Measurements from ENCODE around the gene SUPT7L.
"Not testable (repeated sequence)": the region's sequence is repeated elsewhere in the genome, so short reads cannot be mapped to it uniquely, and the experiment has no call there.

Gene SUPT7L

GRCh38 chr2:27683390-27684071 lies 20.1 kb upstream of the SUPT7L start:
- peak; percentile 84 to 94 for DNase-seq

- DNase-seq, result not testable (repeated sequence)
These were observed 18.9 kb upstream of the SUPT7L start for GRCh38 chr2:27682334-27682771.

GRCh38 chr2:27681841-27682240 lies 18.4 kb upstream of the SUPT7L start:
- DNase-seq, result no peak

- DNase-seq, result no peak
These were observed 17.2 kb upstream of the SUPT7L start for GRCh38 chr2:27680571-27680970.

GRCh38 chr2:27672723-27673486 lies 9.5 kb upstream of the SUPT7L start:
- DNase-seq, result no peak

- no peak for DNase-seq
These were observed 7.8 kb upstream of the SUPT7L start for GRCh38 chr2:27671235-27671634.

- DNase-seq, result no peak
These were observed 4.0 kb upstream of the SUPT7L start for GRCh38 chr2:27667446-27667845.

GRCh38 chr2:27664622-27665363 lies 1.4 kb upstream of the SUPT7L start:
- no peak for DNase-seq

- no peak for DNase-seq
These were observed 750 bp upstream of the SUPT7L start for GRCh38 chr2:27664154-27664574.

GRCh38 chr2:27661371-27661770 lies 2.0 kb downstream of the SUPT7L start:
- DNase-seq, result no peak

GRCh38 chr2:27655155-27655951 lies 8.1 kb downstream of the SUPT7L start:
- no peak for DNase-seq

GRCh38 chr2:27653397-27653796 lies 10.0 kb downstream of the SUPT7L start:
- DNase-seq, result no peak

- no peak for DNase-seq
These were observed 10.6 kb downstream of the SUPT7L start for GRCh38 chr2:27652790-27653189.

- DNase-seq, result no peak
These were observed 11.1 kb downstream of the SUPT7L start for GRCh38 chr2:27652341-27652740.

- DNase-seq, result no peak
These were observed 12.4 kb downstream of the SUPT7L start for GRCh38 chr2:27651056-27651455.

GRCh38 chr2:27647737-27648136 lies 15.7 kb downstream of the SUPT7L start:
- DNase-seq, result no peak

GRCh38 chr2:27647289-27647688 lies 16.1 kb downstream of the SUPT7L start:
- DNase-seq, result no peak

GRCh38 chr2:27645197-27645596 lies 18.2 kb downstream of the SUPT7L start:
- no peak for DNase-seq

GRCh38 chr2:27640722-27641245 lies 22.6 kb downstream of the SUPT7L start:
- DNase-seq, result no peak

GRCh38 chr2:27638709-27639108 lies 24.7 kb downstream of the SUPT7L start:
- no peak for DNase-seq

- DNase-seq, result peak in 1 of 2 donors; percentile 17
These were observed 25.3 kb downstream of the SUPT7L start for GRCh38 chr2:27638037-27638637.

- DNase-seq, result no peak
These were observed 26.6 kb downstream of the SUPT7L start for GRCh38 chr2:27636766-27637165.

All from CD4-positive, alpha-beta T cell treated with Interferon alpha-2 for 1 hour (primary cell).